ENCODE data around the gene ANKS1B.

Gene ANKS1B

GRCh38 chr12:98911396-98911795 is 1073.3 kb downstream of the ANKS1B start:
- TF ChIP-seq ZBTB7A (IDR thresholded peaks at IDR 0.05; ENCODE audit: low read depth) (no peak), YY1 (IDR thresholded peaks at IDR 0.05; ENCODE audit: low read depth) (no peak), EP300 (IDR thresholded peaks at IDR 0.05; ENCODE audit: borderline replicate concordance) (no peak), CEBPB (IDR thresholded peaks at IDR 0.05) (no peak), REST (IDR thresholded peaks at IDR 0.05; ENCODE audit: low read depth) (no peak), NFIC (IDR thresholded peaks at IDR 0.05) (no peak), TAF1 (IDR thresholded peaks at IDR 0.05; ENCODE audit: low read depth) (no peak), FOXM1 (IDR thresholded peaks at IDR 0.05; ENCODE audit: borderline replicate concordance, low read depth) (no peak), CREB1 (IDR thresholded peaks at IDR 0.05; ENCODE audit: low read depth) (no peak)
- TF ChIP-seq, protein P1, sequence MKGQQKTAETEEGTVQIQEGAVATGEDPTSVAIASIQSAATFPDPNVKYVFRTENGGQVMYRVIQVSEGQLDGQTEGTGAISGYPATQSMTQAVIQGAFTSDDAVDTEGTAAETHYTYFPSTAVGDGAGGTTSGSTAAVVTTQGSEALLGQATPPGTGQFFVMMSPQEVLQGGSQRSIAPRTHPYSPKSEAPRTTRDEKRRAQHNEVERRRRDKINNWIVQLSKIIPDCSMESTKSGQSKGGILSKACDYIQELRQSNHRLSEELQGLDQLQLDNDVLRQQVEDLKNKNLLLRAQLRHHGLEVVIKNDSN (IDR thresholded peaks at IDR 0.05): no peak

DNA sequence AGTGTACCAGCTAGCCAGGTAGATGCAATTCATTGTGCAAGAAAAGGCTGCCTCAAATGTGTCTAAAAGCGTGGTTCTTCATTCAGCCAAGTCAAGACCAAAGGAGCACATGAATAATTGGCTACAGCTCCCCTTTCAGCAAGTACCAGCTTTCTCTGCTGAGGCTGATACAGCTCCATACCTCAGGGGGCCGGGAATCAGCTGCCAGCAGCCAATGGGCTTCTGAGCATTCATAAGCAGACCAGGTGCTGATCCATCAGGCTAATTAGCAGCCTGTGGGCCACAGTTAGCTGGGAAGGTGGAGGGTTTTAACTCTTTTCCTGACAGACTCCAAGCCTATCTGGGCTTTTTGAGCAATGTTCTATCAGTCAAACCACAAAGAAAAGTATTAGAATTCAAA is 1075.0 kb downstream of the ANKS1B start:
- TF ChIP-seq EP300 (IDR thresholded peaks at IDR 0.05; ENCODE audit: borderline replicate concordance): no peak
- no peak for TF ChIP-seq REST (IDR thresholded peaks at IDR 0.05; ENCODE audit: low read depth)
- no peak for TF ChIP-seq YY1 (IDR thresholded peaks at IDR 0.05; ENCODE audit: low read depth)
- TF ChIP-seq EGR1 (IDR thresholded peaks at IDR 0.05): no peak
- TF ChIP-seq, protein P1 (IDR thresholded peaks at IDR 0.05): no peak
- TF ChIP-seq TEAD4 (IDR thresholded peaks at IDR 0.05): no peak
- TF ChIP-seq TCF12 (IDR thresholded peaks at IDR 0.05; ENCODE audit: low read depth): no peak
- TF ChIP-seq FOXM1 (IDR thresholded peaks at IDR 0.05; ENCODE audit: borderline replicate concordance, low read depth): no peak

DNA sequence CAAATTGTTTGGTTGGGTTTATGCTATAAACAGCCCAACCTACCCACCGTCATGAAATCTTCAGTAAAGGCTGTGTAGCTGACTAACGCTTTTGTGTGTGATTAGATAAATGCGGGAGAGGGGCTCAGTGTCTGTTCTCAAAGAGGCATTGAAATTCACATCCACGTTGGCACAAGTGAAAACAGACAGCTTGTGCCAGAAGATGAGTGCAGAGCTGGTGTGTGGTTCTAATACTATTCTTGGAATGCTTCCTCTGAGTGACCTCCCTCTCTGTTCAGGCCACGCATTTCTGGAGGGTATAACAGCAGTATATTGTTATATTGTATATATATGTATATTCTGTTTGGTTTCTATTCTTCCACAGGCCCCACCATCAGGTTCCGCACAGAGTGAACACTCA is 1075.9 kb downstream of the ANKS1B start:
- TF ChIP-seq YY1 (IDR thresholded peaks at IDR 0.05; ENCODE audit: low read depth) (no peak), TAF1 (IDR thresholded peaks at IDR 0.05; ENCODE audit: low read depth) (no peak), NFIC (IDR thresholded peaks at IDR 0.05) (no peak), EGR1 (IDR thresholded peaks at IDR 0.05) (no peak), CREB1 (IDR thresholded peaks at IDR 0.05; ENCODE audit: low read depth) (no peak), RAD21 (IDR thresholded peaks at IDR 0.05; ENCODE audit: low read depth) (no peak), TCF12 (IDR thresholded peaks at IDR 0.05; ENCODE audit: low read depth) (no peak), FOXM1 (IDR thresholded peaks at IDR 0.05; ENCODE audit: borderline replicate concordance, low read depth) (no peak), CEBPB (IDR thresholded peaks at IDR 0.05) (no peak), TEAD4 (IDR thresholded peaks at IDR 0.05) (no peak), ZBTB7A (IDR thresholded peaks at IDR 0.05; ENCODE audit: low read depth) (no peak)
- TF ChIP-seq, protein P2, sequence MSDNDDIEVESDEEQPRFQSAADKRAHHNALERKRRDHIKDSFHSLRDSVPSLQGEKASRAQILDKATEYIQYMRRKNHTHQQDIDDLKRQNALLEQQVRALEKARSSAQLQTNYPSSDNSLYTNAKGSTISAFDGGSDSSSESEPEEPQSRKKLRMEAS (IDR thresholded peaks at IDR 0.05): no peak
- TF ChIP-seq, protein P1 (IDR thresholded peaks at IDR 0.05): no peak

- no peak for TF ChIP-seq NFIC (IDR thresholded peaks at IDR 0.05)
- TF ChIP-seq TAF1 (IDR thresholded peaks at IDR 0.05; ENCODE audit: low read depth): no peak
- TF ChIP-seq, protein P2 (IDR thresholded peaks at IDR 0.05): no peak
- TF ChIP-seq REST (IDR thresholded peaks at IDR 0.05; ENCODE audit: low read depth): no peak
- TF ChIP-seq TEAD4 (IDR thresholded peaks at IDR 0.05): no peak
- TF ChIP-seq YY1 (IDR thresholded peaks at IDR 0.05; ENCODE audit: low read depth): no peak
Measured at GRCh38 chr12:98903875-98904274, 1080.9 kb downstream of the ANKS1B start.
